IMR-90 (cell line): ENCODE data around the gene PARP3. TPM values are rescaled to one million over a fixed set of nuclear protein-coding genes. Genes with fewer than 3 reads are reported as not detected.

Experiments
- ATAC-seq: fragments of 200-7000 bp; cut with Tn5 transposase; 2 replicates; pipeline ENCODE4 v1.9.1; 2020; ENCODE audit warnings: low read depth, mild to moderate bottlenecking, moderate library complexity
- BruUV-seq: library from RNA; stranded (reverse); fragments of 400-500 nt; replicated peaks from 2 replicates; lab custom pipeline; 2021; lab: Mats Ljungman, UMichigan
- CTCF ChIA-PET: fragments of 300-600 bp; formaldehyde crosslinking; extraction: SDS; loops from one replicate; lab custom pipeline; 2021; ENCODE audit warnings: antibody characterized with exemption; lab: Yijun Ruan, JAX
- POLR2A ChIA-PET: fragments of 300-600 bp; sonication (Branson Sonifier 250); formaldehyde crosslinking; loops from one replicate; lab custom pipeline; 2022; ENCODE audit warnings: antibody characterized with exemption; ENCODE audit not compliant: unreplicated experiment; lab: Charles Lee
- DNase-seq: peaks from one replicate; pipeline ENCODE4 v3.0.0; 2013
- H2AFZ ChIP-seq: replicated peaks from 2 replicates; pipeline ENCODE3; 2013; ENCODE audit warnings: low read length, mild to moderate bottlenecking; ENCODE audit not compliant: poor library complexity
- H2AK5ac ChIP-seq: 2 replicates; pipeline ENCODE4 v1.6.1; 2013; ENCODE audit warnings: low read depth, low read length, inconsistent platforms
- H2AK9ac ChIP-seq: replicated peaks from 2 replicates; pipeline ENCODE3; 2013; ENCODE audit warnings: mild to moderate bottlenecking, low read depth, low read length, moderate library complexity; ENCODE audit not compliant: poor library complexity
- H2BK120ac ChIP-seq: 2 replicates; pipeline ENCODE4 v1.6.1; 2013; ENCODE audit warnings: low read depth, low read length, inconsistent platforms
- H2BK15ac ChIP-seq: 3 replicates; pipeline ENCODE4 v1.6.1; 2013; ENCODE audit warnings: low read depth, low read length, inconsistent platforms
- H2BK20ac ChIP-seq: 2 replicates; pipeline ENCODE4 v1.6.1; 2013; ENCODE audit warnings: low read depth, mild to moderate bottlenecking, inconsistent platforms, low read length, moderate library complexity
- H2BK5ac ChIP-seq: 2 replicates; pipeline ENCODE4 v1.6.1; 2013; ENCODE audit warnings: mild to moderate bottlenecking, low read depth, low read length, inconsistent platforms; ENCODE audit not compliant: poor library complexity, severe bottlenecking
- H3K14ac ChIP-seq: replicated peaks from 2 replicates; pipeline ENCODE4 v1.6.1; 2013; ENCODE audit warnings: low read depth, low read length, inconsistent platforms
- H3K18ac ChIP-seq: 2 replicates; pipeline ENCODE4 v1.6.1; 2013; ENCODE audit warnings: low read depth, low read length, control low read depth
- H3K23ac ChIP-seq: 2 replicates; pipeline ENCODE4 v1.6.1; 2013; ENCODE audit warnings: low read depth, low read length, inconsistent platforms
- H3K27ac ChIP-seq: 2 replicates; pipeline ENCODE4 v1.5.1; 2013; ENCODE audit warnings: mild to moderate bottlenecking, control low read depth, low read length; ENCODE audit not compliant: insufficient read depth
- H3K27me3 ChIP-seq: 2 replicates; pipeline ENCODE4 v1.6.1; 2013; ENCODE audit warnings: low read length; ENCODE audit not compliant: control insufficient read depth, insufficient read depth
- H3K36me3 ChIP-seq: 2 replicates; pipeline ENCODE4 v1.6.1; 2013; ENCODE audit warnings: low read length, mixed read lengths; ENCODE audit not compliant: control insufficient read depth, insufficient read depth
- H3K4ac ChIP-seq: 2 replicates; pipeline ENCODE4 v1.6.1; 2013; ENCODE audit warnings: low read depth, low read length, inconsistent platforms
- H3K4me1 ChIP-seq: 2 replicates; pipeline ENCODE4 v1.6.1; 2013; ENCODE audit warnings: low read length, mixed read lengths; ENCODE audit not compliant: control insufficient read depth, insufficient read depth
- H3K4me2 ChIP-seq: 2 replicates; pipeline ENCODE4 v1.6.1; 2013; ENCODE audit warnings: low read depth, mild to moderate bottlenecking, control low read depth, low read length, moderate library complexity
- H3K4me3 ChIP-seq: 2 replicates; pipeline ENCODE4 v1.5.1; 2013; ENCODE audit warnings: low read depth, mild to moderate bottlenecking, control low read depth, low read length, moderate library complexity; ENCODE audit not compliant: insufficient read depth
- H3K56ac ChIP-seq: 2 replicates; pipeline ENCODE4 v1.6.1; 2013; ENCODE audit warnings: low read length, inconsistent platforms; ENCODE audit not compliant: insufficient read depth; ENCODE audit errors: extremely low read depth
- H3K79me1 ChIP-seq, 2 experiments: 2 replicates each; pipeline ENCODE4 v1.6.1; 2013; ENCODE audit warnings: low read length in 2 of 2, inconsistent platforms in 1 of 2, low read depth in 1 of 2
- H3K9ac ChIP-seq: 2 replicates; pipeline ENCODE4 v1.6.1; 2013; ENCODE audit warnings: low read depth, low read length, control low read depth
- H3K9me1 ChIP-seq: 2 replicates; pipeline ENCODE4 v1.6.1; 2013; ENCODE audit warnings: low read length, inconsistent platforms; ENCODE audit not compliant: insufficient read depth
- H3K9me3 ChIP-seq: 2 replicates; pipeline ENCODE4 v1.6.1; 2013; ENCODE audit warnings: low read length; ENCODE audit not compliant: control insufficient read depth, insufficient read depth
- H4K20me1 ChIP-seq: 2 replicates; pipeline ENCODE4 v1.6.1; 2013; ENCODE audit warnings: low read length, inconsistent platforms; ENCODE audit not compliant: insufficient read depth
- H4K5ac ChIP-seq: 2 replicates; pipeline ENCODE4 v1.6.1; 2013; ENCODE audit warnings: mild to moderate bottlenecking, low read depth, low read length, control low read depth
- H4K8ac ChIP-seq, 2 experiments: 2 replicates each; pipeline ENCODE4 v1.6.1; 2013; ENCODE audit warnings: low read depth in 2 of 2, low read length in 2 of 2, control low read depth in 1 of 2, inconsistent platforms in 1 of 2
- H4K91ac ChIP-seq: 2 replicates; pipeline ENCODE4 v1.6.1; 2013; ENCODE audit warnings: low read depth, low read length, inconsistent platforms; ENCODE audit not compliant: insufficient read depth
- BHLHE40 ChIP-seq: fragments of 150-350 bp; IDR thresholded peaks from 2 replicates; pipeline ENCODE4 v1.6.1; 2016; ENCODE audit warnings: mild to moderate bottlenecking, low read depth, low read length
- CTCF ChIP-seq: conservative IDR thresholded peaks from 2 replicates; pipeline ENCODE4 v1.5.1; 2012; ENCODE audit warnings: mild to moderate bottlenecking, low read depth, low read length, improper control_type of control experiment
- RCOR1 ChIP-seq: IDR thresholded peaks from 2 replicates; pipeline ENCODE4 v1.6.1; 2012; ENCODE audit warnings: mild to moderate bottlenecking, low read length, improper control_type of control experiment; ENCODE audit not compliant: insufficient replicate concordance
- WGBS, 2 experiments: methylation state at CpG; one replicate each; pipeline versions ENCODE4 v1.1.5 to v1.1.7; 2013; ENCODE audit warnings: missing lambda C conversion rate in 2 of 2; ENCODE audit not compliant: insufficient read length in 1 of 2; ENCODE audit errors: extremely low coverage in 2 of 2; 5-methylcytosine and 5-hydroxymethylcytosine counted together
- dilution Hi-C: fragments of 300-500 bp; cut with HindIII; formaldehyde crosslinking; loops from one replicate; pipeline ENCODE4 v1.14.3; 2018; ENCODE audit warnings: low sequenced_read_pairs; ENCODE audit not compliant: unreplicated experiment
- in situ Hi-C: fragments of 300-500 bp; cut with MboI; formaldehyde crosslinking; loops from 3 replicates; pipeline ENCODE4 v1.14.3; 2019; ENCODE audit warnings: low sequenced_read_pairs, inconsistent platforms, mixed read lengths
- intact Hi-C: fragments of 100-400 bp; cut with micrococcal nuclease; formaldehyde crosslinking; loops from 2 replicates; pipeline ENCODE4 v1.10.0; 2022
- polyA plus RNA-seq, 3 experiments: library from polyadenylated mRNA; depleted of rRNA; stranded (reverse); fragments of >200 nt; gene quantifications; 2 replicates each; pipeline ENCODE4 v1.2.3, GENCODE V29; 2012; ENCODE audit warnings: low replicate concordance in 1 of 3
- total RNA-seq: library from RNA; depleted of rRNA; stranded (reverse); fragments of >200 nt; gene quantifications from 2 replicates; pipeline ENCODE4 v1.2.3, GENCODE V29; 2012
- TF ChIP-seq, protein P1 (sequence below): fragments of 150-350 bp; IDR thresholded peaks from 2 replicates; pipeline ENCODE4 v1.6.1; 2017; ENCODE audit warnings: mild to moderate bottlenecking, antibody characterized with exemption, low read length, low read depth
- TF ChIP-seq, protein P2 (sequence below): fragments of 150-350 bp; IDR thresholded peaks from 2 replicates; pipeline ENCODE4 v1.6.1; 2016; ENCODE audit warnings: low read depth, mild to moderate bottlenecking, low read length, moderate library complexity, borderline replicate concordance

PARP3 gene
- total and polyA plus RNA-seq, 2 of the 4 experiments (the other 2 are of a cell fraction) = 16.3 to 22.0 TPM

GRCh38 chr3:51980253-51980652 is 38.1 kb downstream of the PARP3 start:
- Histone ChIP-seq H3K79me1 (peaks cover 5 to 45% of the 10 kb centered on the region in 2 experiments; a peak in 3 of 4 replicates), H3K4me2 (no peak overlapping the region), H3K27me3 (no peaks in the 10 kb centered on the region), H2BK20ac (no peak overlapping the region), H3K36me3 (no peaks in the 10 kb centered on the region), H2AFZ (no peak overlapping the region), H3K4me1 (peaks cover 16% of the 10 kb centered on the region), H4K91ac (no peak overlapping the region), H4K20me1 (peaks cover 7% of the 10 kb centered on the region), H3K18ac (no peak overlapping the region), H3K4me3 (no peak overlapping the region), H2BK120ac (no peak overlapping the region), H2AK5ac (no peak overlapping the region; the same call in 1 of the 2 replicates), H2BK5ac (no peak overlapping the region), H3K4ac (no peak overlapping the region), H2BK15ac (no peak overlapping the region), H3K9me3 (no peaks in the 10 kb centered on the region), H2AK9ac (no peak overlapping the region), H3K14ac (no peak overlapping the region), H3K9me1 (peaks cover 11% of the 10 kb centered on the region), H3K56ac (no peak overlapping the region), H3K23ac (no peak overlapping the region), H4K8ac (no peak overlapping the region), H3K9ac (no peak overlapping the region), H4K5ac (no peak overlapping the region), H3K27ac (no peak overlapping the region)
- ATAC-seq (no peak), DNase-seq (no peak)
- POLR2A ChIA-PET = no interaction called here
- intact Hi-C loops = no loop called here
- WGBS, 2 experiments = no CpG with 5 or more reads among the region's 10 CpGs
- dilution Hi-C loops = no loop called here
- in situ Hi-C loops = no loop called here
- CTCF ChIA-PET = no interaction called here
- BruUV-seq = no TSS peak
- TF ChIP-seq CTCF (no peak), BHLHE40 (no peak), RCOR1 (no peak)
- TF ChIP-seq, protein P1, sequence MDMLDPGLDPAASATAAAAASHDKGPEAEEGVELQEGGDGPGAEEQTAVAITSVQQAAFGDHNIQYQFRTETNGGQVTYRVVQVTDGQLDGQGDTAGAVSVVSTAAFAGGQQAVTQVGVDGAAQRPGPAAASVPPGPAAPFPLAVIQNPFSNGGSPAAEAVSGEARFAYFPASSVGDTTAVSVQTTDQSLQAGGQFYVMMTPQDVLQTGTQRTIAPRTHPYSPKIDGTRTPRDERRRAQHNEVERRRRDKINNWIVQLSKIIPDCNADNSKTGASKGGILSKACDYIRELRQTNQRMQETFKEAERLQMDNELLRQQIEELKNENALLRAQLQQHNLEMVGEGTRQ = no peak
- TF ChIP-seq, protein P2, sequence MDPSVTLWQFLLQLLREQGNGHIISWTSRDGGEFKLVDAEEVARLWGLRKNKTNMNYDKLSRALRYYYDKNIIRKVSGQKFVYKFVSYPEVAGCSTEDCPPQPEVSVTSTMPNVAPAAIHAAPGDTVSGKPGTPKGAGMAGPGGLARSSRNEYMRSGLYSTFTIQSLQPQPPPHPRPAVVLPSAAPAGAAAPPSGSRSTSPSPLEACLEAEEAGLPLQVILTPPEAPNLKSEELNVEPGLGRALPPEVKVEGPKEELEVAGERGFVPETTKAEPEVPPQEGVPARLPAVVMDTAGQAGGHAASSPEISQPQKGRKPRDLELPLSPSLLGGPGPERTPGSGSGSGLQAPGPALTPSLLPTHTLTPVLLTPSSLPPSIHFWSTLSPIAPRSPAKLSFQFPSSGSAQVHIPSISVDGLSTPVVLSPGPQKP = no peak
